DOHH2 (cell line): ENCODE results near the gene S100A8.

Experiments
- H3F3A ChIP-seq: fragments of 200-600 bp; sonication (generic), shearing (Covaris generic); 2 replicates; pipeline ENCODE4 v1.6.0; 2016; ENCODE audit warnings: antibody characterized with exemption, mild to moderate bottlenecking; ENCODE audit not compliant: control insufficient read depth, insufficient read depth
- H3K27ac ChIP-seq: fragments of 200-600 bp; sonication (generic); 2 replicates; pipeline ENCODE4 v1.5.1; 2014; ENCODE audit warnings: low read depth, mild to moderate bottlenecking, low read length, moderate library complexity
- H3K27me3 ChIP-seq: fragments of 200-600 bp; sonication (generic); 2 replicates; pipeline ENCODE4 v1.6.1; 2014; ENCODE audit warnings: mild to moderate bottlenecking, low read length, mixed read lengths; ENCODE audit not compliant: control insufficient read depth
- H3K36me3 ChIP-seq: fragments of 200-600 bp; sonication (generic); 2 replicates; pipeline ENCODE4 v1.6.1; 2014; ENCODE audit warnings: mild to moderate bottlenecking, low read length, moderate library complexity, mixed read lengths; ENCODE audit not compliant: control insufficient read depth
- H3K4me1 ChIP-seq: fragments of 200-600 bp; sonication (generic); 2 replicates; pipeline ENCODE4 v1.6.1; 2014; ENCODE audit warnings: mild to moderate bottlenecking, low read length, mixed read lengths; ENCODE audit not compliant: control insufficient read depth
- H3K4me2 ChIP-seq: fragments of 200-600 bp; sonication (generic); 2 replicates; pipeline ENCODE4 v1.6.0; 2014; ENCODE audit warnings: mild to moderate bottlenecking, low read length, moderate library complexity
- H3K4me3 ChIP-seq: fragments of 200-600 bp; sonication (generic); 2 replicates; pipeline ENCODE4 v1.5.1; 2014; ENCODE audit warnings: mild to moderate bottlenecking, low read length, mixed read lengths
- H3K79me2 ChIP-seq: fragments of 200-600 bp; sonication (generic); 2 replicates; pipeline ENCODE4 v1.6.1; 2014; ENCODE audit warnings: mild to moderate bottlenecking, low read length, mixed read lengths; ENCODE audit not compliant: control insufficient read depth
- H3K9me2 ChIP-seq: fragments of 200-600 bp; sonication (generic); replicated peaks from 2 replicates; pipeline ENCODE4 v1.6.1; 2014; ENCODE audit warnings: mild to moderate bottlenecking, low read length, mixed read lengths; ENCODE audit not compliant: control insufficient read depth
- H3K9me3 ChIP-seq: fragments of 200-600 bp; sonication (generic); 2 replicates; pipeline ENCODE4 v1.6.1; 2014; ENCODE audit warnings: antibody characterized with exemption, low read length, mixed read lengths; ENCODE audit not compliant: control insufficient read depth, insufficient read depth
- H4K20me1 ChIP-seq: fragments of 200-600 bp; sonication (generic); 2 replicates; pipeline ENCODE4 v1.6.0; 2014; ENCODE audit warnings: low read depth, mild to moderate bottlenecking, antibody characterized with exemption, low read length, moderate library complexity; ENCODE audit not compliant: control insufficient read depth, insufficient read depth
- CTCF ChIP-seq: fragments of 200-600 bp; sonication (generic); IDR thresholded peaks from one replicate; pipeline ENCODE4 v1.5.1; 2014; ENCODE audit warnings: antibody characterized with exemption, mild to moderate bottlenecking, low read depth, low read length; ENCODE audit not compliant: poor library complexity, severe bottlenecking
- EZH2phosphoT487 ChIP-seq: fragments of 200-600 bp; sonication (generic); IDR thresholded peaks from 2 replicates; pipeline ENCODE4 v1.6.1; 2017; ENCODE audit warnings: borderline replicate concordance, mild to moderate bottlenecking, antibody characterized with exemption, low read length, moderate library complexity, mixed read lengths

S100A8 gene

GRCh38 chr1:153341431-153341934 is 49.4 kb downstream of the S100A8 start:
- Histone ChIP-seq H3K4me2 (no peak overlapping the region), H3K27me3 (peaks cover 15% of the 10 kb centered on the region)

GRCh38 chr1:153340356-153340755 is 50.5 kb downstream of the S100A8 start:
- H3K79me2 ChIP-seq: no peaks in the 10 kb centered on the region
- no peaks in the 10 kb centered on the region for H4K20me1 ChIP-seq
- no peaks in the 10 kb centered on the region for H3K4me1 ChIP-seq
- H3K9me2 ChIP-seq: no peaks in the 10 kb centered on the region
- H3K36me3 ChIP-seq: no peaks in the 10 kb centered on the region
- H3K4me2 ChIP-seq: no peak overlapping the region
- no peak overlapping the region for H3K27ac ChIP-seq
- TF ChIP-seq EZH2phosphoT487: no peak
- TF ChIP-seq CTCF: no peak
- H3K27me3 ChIP-seq: peaks cover 9% of the 10 kb centered on the region
- H3F3A ChIP-seq: no peaks in the 10 kb centered on the region
- no peak overlapping the region for H3K4me3 ChIP-seq
- H3K9me3 ChIP-seq: no peaks in the 10 kb centered on the region

More at GRCh38 chr1:153341431-153341934, 49.4 kb downstream of the S100A8 start:
- Histone ChIP-seq H3K4me3 (no peak overlapping the region), H3K4me1 (no peaks in the 10 kb centered on the region), H3K79me2 (no peaks in the 10 kb centered on the region), H4K20me1 (no peaks in the 10 kb centered on the region), H3K9me3 (no peaks in the 10 kb centered on the region), H3K9me2 (no peaks in the 10 kb centered on the region), H3F3A (no peaks in the 10 kb centered on the region), H3K36me3 (no peaks in the 10 kb centered on the region), H3K27ac (no peak overlapping the region)
- no peak for TF ChIP-seq EZH2phosphoT487
- TF ChIP-seq CTCF: no peak
